Esophagus muscularis mucosa (tissue), 3 donors: Measurements from ENCODE around the gene ADAMTS7.
"Not testable (repeated sequence)": the region's sequence is repeated elsewhere in the genome, so short reads cannot be mapped to it uniquely, and the experiment has no call there.

Source experiments
- EP300 ChIP-seq: sonication (generic); formaldehyde crosslinking; IDR thresholded peaks from one replicate; pipeline ENCODE4 v1.6.1; 2017; ENCODE audit warnings: antibody characterized with exemption
- POLR2AphosphoS5 ChIP-seq, 2 donors: sonication (generic); formaldehyde crosslinking; IDR thresholded peaks; one replicate each; pipeline ENCODE4 v1.6.1; 2017; ENCODE audit warnings: antibody characterized with exemption in 2 of 2

DNA sequence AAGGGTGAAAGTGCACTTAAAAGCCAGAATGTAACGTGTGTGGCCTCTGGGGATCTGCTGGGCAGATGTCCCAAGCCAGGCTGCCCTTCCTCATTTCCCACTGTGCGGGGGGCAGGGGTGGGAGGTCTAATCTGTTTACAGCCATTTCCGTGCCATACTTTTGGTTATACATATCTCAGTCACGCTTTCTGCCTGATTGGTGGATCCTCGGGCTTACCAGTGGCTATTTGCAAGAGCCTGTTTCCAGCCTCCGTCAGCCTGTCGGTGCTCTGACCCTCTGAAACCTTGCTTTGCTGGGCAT lies 58.0 kb downstream of the ADAMTS7 start:
- TF ChIP-seq EP300; POLR2AphosphoS5 (IDR thresholded peaks at IDR 0.05): not testable (repeated sequence)
